Gastroesophageal sphincter (tissue), 3 donors: ENCODE data around the gene MCMBP.
"Not testable (repeated sequence)": the region's sequence is repeated elsewhere in the genome, so short reads cannot be mapped to it uniquely, and the experiment has no call there.

Experiments used
- POLR2A ChIP-seq, 2 donors: fragments of 450-650 bp; IDR thresholded peaks; one replicate each; pipeline ENCODE4 v1.6.1; 2017; ENCODE audit warnings: antibody characterized with exemption in 2 of 2, mild to moderate bottlenecking in 2 of 2, moderate library complexity in 1 of 2
- POLR2AphosphoS5 ChIP-seq: sonication (generic); formaldehyde crosslinking; IDR thresholded peaks from one replicate; pipeline ENCODE4 v1.6.1; 2017; ENCODE audit warnings: antibody characterized with exemption
- TF ChIP-seq, protein P1 (sequence below), 4 experiments: fragments of 200-600 bp in 2 of 4; fragments of 450-650 bp in 2 of 4; sonication (generic) in 1 of 4; IDR thresholded peaks; one replicate each; pipeline ENCODE4 v1.5.1; 2017 to 2019; ENCODE audit warnings: antibody characterized with exemption in 4 of 4, mild to moderate bottlenecking in 2 of 4, moderate library complexity in 2 of 4

DNA sequence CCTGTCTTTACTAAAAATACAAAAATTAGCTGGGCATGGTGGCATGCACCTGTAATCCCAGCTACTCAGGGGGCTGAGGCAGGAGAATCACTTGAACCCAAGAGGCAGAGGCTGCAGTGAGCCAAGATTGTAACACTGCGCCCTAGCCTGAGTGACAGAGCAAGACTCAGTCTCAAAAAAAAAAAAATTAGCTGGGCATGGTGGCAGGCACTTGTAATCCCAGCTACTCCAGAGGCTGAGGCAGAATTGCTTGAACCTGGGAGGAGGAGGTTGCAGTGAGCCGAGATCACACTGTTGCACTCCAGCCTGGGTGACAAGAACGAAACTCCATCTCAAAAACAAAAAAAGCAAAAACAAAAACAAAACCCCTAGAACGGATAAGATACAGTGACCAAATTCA is 3.2 kb downstream of the MCMBP start:
- not testable (repeated sequence) for TF ChIP-seq POLR2A (IDR thresholded peaks at IDR 0.05); POLR2AphosphoS5
- TF ChIP-seq, protein P1, sequence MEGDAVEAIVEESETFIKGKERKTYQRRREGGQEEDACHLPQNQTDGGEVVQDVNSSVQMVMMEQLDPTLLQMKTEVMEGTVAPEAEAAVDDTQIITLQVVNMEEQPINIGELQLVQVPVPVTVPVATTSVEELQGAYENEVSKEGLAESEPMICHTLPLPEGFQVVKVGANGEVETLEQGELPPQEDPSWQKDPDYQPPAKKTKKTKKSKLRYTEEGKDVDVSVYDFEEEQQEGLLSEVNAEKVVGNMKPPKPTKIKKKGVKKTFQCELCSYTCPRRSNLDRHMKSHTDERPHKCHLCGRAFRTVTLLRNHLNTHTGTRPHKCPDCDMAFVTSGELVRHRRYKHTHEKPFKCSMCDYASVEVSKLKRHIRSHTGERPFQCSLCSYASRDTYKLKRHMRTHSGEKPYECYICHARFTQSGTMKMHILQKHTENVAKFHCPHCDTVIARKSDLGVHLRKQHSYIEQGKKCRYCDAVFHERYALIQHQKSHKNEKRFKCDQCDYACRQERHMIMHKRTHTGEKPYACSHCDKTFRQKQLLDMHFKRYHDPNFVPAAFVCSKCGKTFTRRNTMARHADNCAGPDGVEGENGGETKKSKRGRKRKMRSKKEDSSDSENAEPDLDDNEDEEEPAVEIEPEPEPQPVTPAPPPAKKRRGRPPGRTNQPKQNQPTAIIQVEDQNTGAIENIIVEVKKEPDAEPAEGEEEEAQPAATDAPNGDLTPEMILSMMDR (IDR thresholded peaks at IDR 0.05) = not testable (repeated sequence)
